Measurements from ENCODE around the gene MTFMT. TPM values are rescaled to one million over a fixed set of nuclear protein-coding genes. Genes with fewer than 3 reads are reported as not detected.

Gene MTFMT
- total RNA-seq, 1 donor from 2014 or later, result 22.7 TPM

GRCh38 chr15:65068403-65068788 lies 39.0 kb upstream of the MTFMT start:
- intact Hi-C loops (cut with micrococcal nuclease), result no loop called here
- DNase-seq (ENCODE audit: low spot score), result no peak
- H3K36me3 Mint-ChIP-seq (ENCODE audit: low read depth), result no peaks in the 10 kb centered on the region
- peaks cover 51% of the 10 kb centered on the region for H3K27me3 Mint-ChIP-seq (ENCODE audit: low read depth)
- no peaks in the 10 kb centered on the region for H3K9me3 Mint-ChIP-seq
- H3K27ac Mint-ChIP-seq, result no peak overlapping the region
- H3K4me3 Mint-ChIP-seq (ENCODE audit: low read depth), result no peak overlapping the region
- H3K4me1 Mint-ChIP-seq (ENCODE audit: low read depth), result peaks cover 2% of the 10 kb centered on the region

- no peak for DNase-seq (ENCODE audit: low spot score)
- H3K4me1 Mint-ChIP-seq (ENCODE audit: low read depth), result peaks cover 2% of the 10 kb centered on the region
- H3K4me3 Mint-ChIP-seq (ENCODE audit: low read depth), result no peak within 1 kb of the TSS
- intact Hi-C loops (cut with micrococcal nuclease), result no loop called here
- H3K27ac Mint-ChIP-seq, result no peak within 1 kb of the TSS
- no peaks in the 10 kb centered on the region for H3K36me3 Mint-ChIP-seq (ENCODE audit: low read depth)
- no peaks in the 10 kb centered on the region for H3K9me3 Mint-ChIP-seq
- H3K27me3 Mint-ChIP-seq (ENCODE audit: low read depth), result peaks cover 53% of the 10 kb centered on the region
Measured at GRCh38 chr15:65067645-65068402, 38.4 kb upstream of the MTFMT start, which contains the start of gene RASL12. TSS of gene RASL12 (minus strand) at chr15:65067991. CDS start at chr15:65067835, 156 bp downstream.

GRCh38 chr15:65067317-65067644 lies 37.8 kb upstream of the MTFMT start:
- intact Hi-C loops (cut with micrococcal nuclease), result no loop called here
- Mint-ChIP-seq H3K27ac (no peak overlapping the region), H3K36me3 (ENCODE audit: low read depth) (no peaks in the 10 kb centered on the region), H3K4me1 (ENCODE audit: low read depth) (peaks cover 2% of the 10 kb centered on the region), H3K9me3 (no peaks in the 10 kb centered on the region), H3K27me3 (ENCODE audit: low read depth) (peaks cover 53% of the 10 kb centered on the region), H3K4me3 (ENCODE audit: low read depth) (no peak overlapping the region)
- DNase-seq (ENCODE audit: low spot score), result no peak

- intact Hi-C loops (cut with micrococcal nuclease), result no loop called here
- Mint-ChIP-seq H3K27me3 (ENCODE audit: low read depth) (peaks cover 53% of the 10 kb centered on the region), H3K4me3 (ENCODE audit: low read depth) (no peak overlapping the region), H3K27ac (no peak overlapping the region), H3K4me1 (ENCODE audit: low read depth) (peaks cover 2% of the 10 kb centered on the region), H3K36me3 (ENCODE audit: low read depth) (no peaks in the 10 kb centered on the region), H3K9me3 (no peaks in the 10 kb centered on the region)
- DNase-seq (ENCODE audit: low spot score), result no peak
Measured at GRCh38 chr15:65066635-65067316, 37.3 kb upstream of the MTFMT start.

GRCh38 chr15:65066001-65066634 lies 36.7 kb upstream of the MTFMT start:
- intact Hi-C loops (cut with micrococcal nuclease), result no loop called here
- Mint-ChIP-seq H3K27me3 (ENCODE audit: low read depth) (peaks cover 53% of the 10 kb centered on the region), H3K4me1 (ENCODE audit: low read depth) (peaks cover 2% of the 10 kb centered on the region), H3K4me3 (ENCODE audit: low read depth) (no peak overlapping the region), H3K36me3 (ENCODE audit: low read depth) (no peaks in the 10 kb centered on the region), H3K9me3 (no peaks in the 10 kb centered on the region), H3K27ac (no peak overlapping the region)
- no peak for DNase-seq (ENCODE audit: low spot score)

GRCh38 chr15:65062726-65063125 lies 33.3 kb upstream of the MTFMT start:
- no peaks in the 10 kb centered on the region for H3K9me3 Mint-ChIP-seq
- no peak overlapping the region for H3K4me3 Mint-ChIP-seq (ENCODE audit: low read depth)
- H3K27me3 Mint-ChIP-seq (ENCODE audit: low read depth), result peaks cover 34% of the 10 kb centered on the region
- no peaks in the 10 kb centered on the region for H3K36me3 Mint-ChIP-seq (ENCODE audit: low read depth)
- H3K27ac Mint-ChIP-seq, result no peak overlapping the region
- peaks cover 2% of the 10 kb centered on the region for H3K4me1 Mint-ChIP-seq (ENCODE audit: low read depth)
- intact Hi-C loops (cut with micrococcal nuclease), result no loop called here
- DNase-seq (ENCODE audit: low spot score), result no peak

- Mint-ChIP-seq H3K4me3 (ENCODE audit: low read depth) (no peak overlapping the region), H3K27ac (no peak overlapping the region), H3K9me3 (no peaks in the 10 kb centered on the region), H3K27me3 (ENCODE audit: low read depth) (peaks cover 30% of the 10 kb centered on the region), H3K36me3 (ENCODE audit: low read depth) (no peaks in the 10 kb centered on the region), H3K4me1 (ENCODE audit: low read depth) (no peaks in the 10 kb centered on the region)
- intact Hi-C loops (cut with micrococcal nuclease), result no loop called here
- no peak for DNase-seq (ENCODE audit: low spot score)
Measured at GRCh38 chr15:65062061-65062460, 32.6 kb upstream of the MTFMT start.

- Mint-ChIP-seq H3K36me3 (ENCODE audit: low read depth) (no peaks in the 10 kb centered on the region), H3K27me3 (ENCODE audit: low read depth) (peaks cover 18% of the 10 kb centered on the region), H3K4me1 (ENCODE audit: low read depth) (peaks cover under 1% of the 10 kb centered on the region), H3K9me3 (no peaks in the 10 kb centered on the region), H3K27ac (no peak overlapping the region), H3K4me3 (ENCODE audit: low read depth) (no peak overlapping the region)
- intact Hi-C loops (cut with micrococcal nuclease), result no loop called here
- no peak for DNase-seq (ENCODE audit: low spot score)
Measured at GRCh38 chr15:65060641-65061397, 31.4 kb upstream of the MTFMT start.

- DNase-seq (ENCODE audit: low spot score), result no peak
- intact Hi-C loops (cut with micrococcal nuclease), result loop anchor here (10.0 kb wide), 1 partner anchor 325 kb away; no protein-coding TSS in a partner anchor
- Mint-ChIP-seq H3K27me3 (ENCODE audit: low read depth) (peaks cover 10% of the 10 kb centered on the region), H3K4me1 (ENCODE audit: low read depth) (peaks cover 7% of the 10 kb centered on the region), H3K4me3 (ENCODE audit: low read depth) (no peak overlapping the region), H3K36me3 (ENCODE audit: low read depth) (no peaks in the 10 kb centered on the region), H3K9me3 (no peaks in the 10 kb centered on the region), H3K27ac (no peak overlapping the region)
Measured at GRCh38 chr15:65059931-65060596, 30.6 kb upstream of the MTFMT start.

GRCh38 chr15:65059369-65059750 lies 29.9 kb upstream of the MTFMT start:
- Mint-ChIP-seq H3K27me3 (ENCODE audit: low read depth) (peaks cover 8% of the 10 kb centered on the region), H3K4me1 (ENCODE audit: low read depth) (peaks cover 7% of the 10 kb centered on the region)
- intact Hi-C loops (cut with micrococcal nuclease), result loop anchor here (10.0 kb wide), 1 partner anchor 325 kb away; no protein-coding TSS in a partner anchor

GRCh38 chr15:65058394-65059368 lies 29.2 kb upstream of the MTFMT start:
- Mint-ChIP-seq H3K9me3 (no peaks in the 10 kb centered on the region), H3K4me1 (ENCODE audit: low read depth) (peaks cover 7% of the 10 kb centered on the region), H3K4me3 (ENCODE audit: low read depth) (no peak overlapping the region), H3K27me3 (ENCODE audit: low read depth) (peaks cover 5% of the 10 kb centered on the region), H3K27ac (no peak overlapping the region), H3K36me3 (ENCODE audit: low read depth) (no peaks in the 10 kb centered on the region)
- DNase-seq (ENCODE audit: low spot score), result no peak
- intact Hi-C loops (cut with micrococcal nuclease), result loop anchor here (10.0 kb wide), 1 partner anchor 326 kb away; no protein-coding TSS in a partner anchor

More at GRCh38 chr15:65059369-65059750, 29.9 kb upstream of the MTFMT start:
- DNase-seq (ENCODE audit: low spot score), result no peak
- Mint-ChIP-seq H3K9me3 (no peaks in the 10 kb centered on the region), H3K4me3 (ENCODE audit: low read depth) (no peak overlapping the region), H3K27ac (no peak overlapping the region), H3K36me3 (ENCODE audit: low read depth) (no peaks in the 10 kb centered on the region)
